ENCODE measurements around the gene SLC22A23.

SLC22A23 gene

GRCh38 chr6:3318226-3318625 is 138.6 kb downstream of the SLC22A23 start:
- no peak overlapping the region for H3K9ac ChIP-seq (ENCODE audit: low read depth, low read length)
- H3K27ac ChIP-seq (ENCODE audit: low read depth, low read length), result no peak overlapping the region
- H3K27me3 ChIP-seq (ENCODE audit: control insufficient read depth, insufficient read depth, low read length), result no peaks in the 10 kb centered on the region
- no peaks in the 10 kb centered on the region for H3K4me1 ChIP-seq (ENCODE audit: control insufficient read depth, insufficient read depth, low read length)
- H3K9me3 ChIP-seq (ENCODE audit: control insufficient read depth, insufficient read depth, low read length), result no peaks in the 10 kb centered on the region
- no peak overlapping the region for H3K4me3 ChIP-seq (ENCODE audit: low read depth, low read length)
- H3K36me3 ChIP-seq (ENCODE audit: control insufficient read depth, insufficient read depth, low read length), result no peaks in the 10 kb centered on the region

DNA sequence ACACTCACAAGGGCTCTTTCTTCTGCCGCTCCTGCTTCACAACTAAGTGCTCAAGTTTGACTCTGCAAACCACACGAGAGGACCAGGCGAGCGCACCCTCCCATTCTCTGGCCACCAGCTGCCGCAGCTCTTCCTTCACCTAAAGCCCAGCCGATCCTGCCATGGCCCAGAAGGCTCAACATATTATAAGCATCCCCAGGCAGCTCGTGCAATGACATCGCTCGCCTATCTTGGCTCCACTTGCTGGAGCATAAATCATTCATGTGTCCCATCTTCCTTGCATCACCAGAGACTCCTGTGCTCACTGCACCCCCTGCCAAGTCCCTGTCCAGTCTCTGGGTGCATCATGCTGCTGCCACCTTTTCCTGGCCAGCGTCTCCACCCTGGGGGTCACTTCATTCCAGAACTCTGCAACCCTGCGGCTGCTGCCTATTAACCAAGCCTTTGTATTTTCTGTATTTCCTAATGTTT is 139.1 kb downstream of the SLC22A23 start:
- H3K4me1 ChIP-seq (ENCODE audit: control insufficient read depth, insufficient read depth, low read length), result no peaks in the 10 kb centered on the region
- H3K36me3 ChIP-seq (ENCODE audit: control insufficient read depth, insufficient read depth, low read length), result no peaks in the 10 kb centered on the region
- no peak overlapping the region for H3K27ac ChIP-seq (ENCODE audit: low read depth, low read length)
- no peaks in the 10 kb centered on the region for H3K9me3 ChIP-seq (ENCODE audit: control insufficient read depth, insufficient read depth, low read length)
- H3K4me3 ChIP-seq (ENCODE audit: low read depth, low read length), result no peak overlapping the region
- H3K9ac ChIP-seq (ENCODE audit: low read depth, low read length), result no peak overlapping the region
- no peaks in the 10 kb centered on the region for H3K27me3 ChIP-seq (ENCODE audit: control insufficient read depth, insufficient read depth, low read length)

DNA sequence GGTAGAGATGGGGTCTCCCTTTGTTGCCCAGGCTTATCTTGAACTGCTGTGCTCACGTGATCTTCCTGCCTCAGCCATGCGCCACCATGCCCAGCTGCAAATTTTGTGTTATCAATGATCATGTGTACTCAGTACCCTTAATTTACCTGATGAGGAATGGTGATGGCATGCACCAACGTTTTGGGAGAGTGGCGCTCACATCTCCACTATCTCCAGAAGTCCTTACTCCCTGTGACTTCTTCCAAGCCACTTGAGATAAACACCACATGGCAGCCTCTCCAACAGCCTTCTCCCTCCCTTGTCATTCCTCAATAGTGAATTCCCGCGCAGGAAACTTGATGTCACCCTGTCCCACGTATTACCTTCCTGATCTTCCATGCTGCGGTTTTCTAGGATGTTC is 140.0 kb downstream of the SLC22A23 start:
- Histone ChIP-seq H3K9me3 (ENCODE audit: control insufficient read depth, insufficient read depth, low read length) (no peaks in the 10 kb centered on the region), H3K27me3 (ENCODE audit: control insufficient read depth, insufficient read depth, low read length) (no peaks in the 10 kb centered on the region), H3K4me1 (ENCODE audit: control insufficient read depth, insufficient read depth, low read length) (no peaks in the 10 kb centered on the region), H3K36me3 (ENCODE audit: control insufficient read depth, insufficient read depth, low read length) (no peaks in the 10 kb centered on the region), H3K9ac (ENCODE audit: low read depth, low read length) (no peak overlapping the region), H3K27ac (ENCODE audit: low read depth, low read length) (no peak overlapping the region), H3K4me3 (ENCODE audit: low read depth, low read length) (no peak overlapping the region)

DNA sequence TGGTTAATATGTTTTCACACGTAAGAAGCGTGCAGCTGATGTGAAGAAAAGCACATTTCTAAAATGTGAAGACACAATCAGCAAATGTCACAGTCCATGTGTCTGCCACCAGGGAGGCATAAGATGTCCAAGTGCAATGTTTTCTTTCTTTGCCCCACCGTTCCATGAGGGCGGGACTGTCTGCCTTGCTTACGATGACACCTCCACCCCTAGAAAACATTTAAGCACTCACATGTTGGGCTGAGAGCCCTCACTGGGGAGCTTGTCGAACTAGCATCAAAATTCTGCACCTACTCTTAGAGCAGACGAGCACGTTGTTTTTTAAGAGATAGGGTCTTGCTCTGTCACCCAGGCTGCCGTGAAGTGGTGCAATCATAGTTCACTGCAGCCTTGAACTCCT is 140.5 kb downstream of the SLC22A23 start:
- H3K9me3 ChIP-seq (ENCODE audit: control insufficient read depth, insufficient read depth, low read length), result no peaks in the 10 kb centered on the region
- no peak overlapping the region for H3K27ac ChIP-seq (ENCODE audit: low read depth, low read length)
- no peaks in the 10 kb centered on the region for H3K27me3 ChIP-seq (ENCODE audit: control insufficient read depth, insufficient read depth, low read length)
- no peaks in the 10 kb centered on the region for H3K4me1 ChIP-seq (ENCODE audit: control insufficient read depth, insufficient read depth, low read length)
- H3K4me3 ChIP-seq (ENCODE audit: low read depth, low read length), result no peak overlapping the region
- no peak overlapping the region for H3K9ac ChIP-seq (ENCODE audit: low read depth, low read length)
- no peaks in the 10 kb centered on the region for H3K36me3 ChIP-seq (ENCODE audit: control insufficient read depth, insufficient read depth, low read length)

GRCh38 chr6:3315841-3316240 is 141.0 kb downstream of the SLC22A23 start:
- H3K4me3 ChIP-seq (ENCODE audit: low read depth, low read length), result no peak overlapping the region
- no peaks in the 10 kb centered on the region for H3K4me1 ChIP-seq (ENCODE audit: control insufficient read depth, insufficient read depth, low read length)
- H3K9ac ChIP-seq (ENCODE audit: low read depth, low read length), result no peak overlapping the region
- no peaks in the 10 kb centered on the region for H3K27me3 ChIP-seq (ENCODE audit: control insufficient read depth, insufficient read depth, low read length)
- H3K9me3 ChIP-seq (ENCODE audit: control insufficient read depth, insufficient read depth, low read length), result no peaks in the 10 kb centered on the region
- no peaks in the 10 kb centered on the region for H3K36me3 ChIP-seq (ENCODE audit: control insufficient read depth, insufficient read depth, low read length)
- no peak overlapping the region for H3K27ac ChIP-seq (ENCODE audit: low read depth, low read length)

DNA sequence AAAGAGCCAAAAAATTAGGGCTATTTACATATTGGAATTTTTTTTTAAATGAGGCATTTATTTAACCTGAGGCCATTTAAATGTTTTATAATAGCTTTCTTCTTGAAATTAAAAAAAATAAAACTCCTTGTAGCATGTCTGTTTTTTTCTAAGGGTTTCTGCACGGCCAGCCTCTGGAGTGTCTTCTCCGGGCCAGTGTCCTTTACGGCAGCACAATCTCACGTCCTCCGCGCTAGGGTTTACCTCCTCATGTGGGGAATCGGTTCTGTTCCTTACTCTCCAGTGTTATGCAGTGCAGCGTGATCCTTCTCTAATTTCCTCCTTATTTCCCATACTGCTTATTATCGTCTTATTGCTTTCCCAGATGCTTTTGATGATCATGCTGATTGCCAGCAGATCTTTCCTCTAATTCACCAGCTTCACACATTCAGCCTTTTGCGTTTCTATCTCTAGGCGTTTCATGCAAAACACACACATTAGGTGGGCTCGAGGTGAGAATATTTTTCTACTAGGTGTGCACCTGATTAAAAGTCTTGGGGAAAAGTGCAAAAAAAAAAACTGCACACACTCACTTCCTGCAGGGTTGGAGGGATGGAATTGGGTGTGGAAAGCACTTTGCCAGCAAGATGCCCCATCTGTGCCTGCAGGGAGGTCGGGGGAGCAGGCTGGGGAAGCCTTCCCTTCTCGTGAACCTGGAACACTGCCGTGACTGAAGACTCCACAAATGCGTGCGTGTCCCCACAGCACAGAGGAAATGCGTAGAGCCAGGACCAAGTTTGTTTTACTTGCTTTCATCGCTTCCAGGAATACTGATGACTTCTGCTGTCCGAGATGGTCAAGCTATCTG is 142.0 kb downstream of the SLC22A23 start:
- Histone ChIP-seq H3K27ac (ENCODE audit: low read depth, low read length) (no peak overlapping the region), H3K9ac (ENCODE audit: low read depth, low read length) (no peak overlapping the region), H3K9me3 (ENCODE audit: control insufficient read depth, insufficient read depth, low read length) (no peaks in the 10 kb centered on the region), H3K4me1 (ENCODE audit: control insufficient read depth, insufficient read depth, low read length) (0 out of 2 replicates have a peak, but pooled peaks cover 1% of the 10 kb centered on the region), H3K36me3 (ENCODE audit: control insufficient read depth, insufficient read depth, low read length) (no peaks in the 10 kb centered on the region), H3K4me3 (ENCODE audit: low read depth, low read length) (no peak overlapping the region), H3K27me3 (ENCODE audit: control insufficient read depth, insufficient read depth, low read length) (no peaks in the 10 kb centered on the region)

DNA sequence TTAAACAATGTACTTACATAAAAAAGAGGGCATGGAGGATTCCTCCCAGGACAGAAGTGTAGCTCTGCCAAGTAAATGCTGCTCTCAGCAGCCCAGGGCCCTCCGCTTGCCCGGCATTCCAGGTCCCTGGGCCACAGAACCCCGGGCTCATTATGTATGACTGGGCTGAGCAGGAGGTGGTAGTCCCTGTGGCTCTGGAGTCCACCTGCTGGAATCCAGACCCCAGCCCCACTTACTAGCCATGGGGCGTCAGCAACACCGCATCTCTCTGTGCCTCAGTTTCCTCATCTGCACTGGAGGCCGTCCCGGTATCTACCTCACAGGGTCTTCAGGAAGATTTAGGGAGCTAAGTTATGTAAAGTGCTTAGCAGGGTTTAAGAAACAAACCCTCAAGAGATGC is 142.7 kb downstream of the SLC22A23 start:
- no peak overlapping the region for H3K9ac ChIP-seq (ENCODE audit: low read depth, low read length)
- H3K27me3 ChIP-seq (ENCODE audit: control insufficient read depth, insufficient read depth, low read length), result no peaks in the 10 kb centered on the region
- H3K9me3 ChIP-seq (ENCODE audit: control insufficient read depth, insufficient read depth, low read length), result no peaks in the 10 kb centered on the region
- H3K36me3 ChIP-seq (ENCODE audit: control insufficient read depth, insufficient read depth, low read length), result no peaks in the 10 kb centered on the region
- 0 out of 2 replicates have a peak, but pooled peaks cover 5% of the 10 kb centered on the region for H3K4me1 ChIP-seq (ENCODE audit: control insufficient read depth, insufficient read depth, low read length)
- no peak overlapping the region for H3K4me3 ChIP-seq (ENCODE audit: low read depth, low read length)
- no peak overlapping the region for H3K27ac ChIP-seq (ENCODE audit: low read depth, low read length)

- Histone ChIP-seq H3K9me3 (ENCODE audit: control insufficient read depth, insufficient read depth, low read length) (no peaks in the 10 kb centered on the region), H3K36me3 (ENCODE audit: control insufficient read depth, insufficient read depth, low read length) (no peaks in the 10 kb centered on the region), H3K4me1 (ENCODE audit: control insufficient read depth, insufficient read depth, low read length) (0 out of 2 replicates have a peak, but pooled peaks cover 5% of the 10 kb centered on the region), H3K27me3 (ENCODE audit: control insufficient read depth, insufficient read depth, low read length) (no peaks in the 10 kb centered on the region), H3K27ac (ENCODE audit: low read depth, low read length) (no peak overlapping the region), H3K4me3 (ENCODE audit: low read depth, low read length) (no peak overlapping the region), H3K9ac (ENCODE audit: low read depth, low read length) (no peak overlapping the region)
Observed at GRCh38 chr6:3312604-3313231, 144.1 kb downstream of the SLC22A23 start.

DNA sequence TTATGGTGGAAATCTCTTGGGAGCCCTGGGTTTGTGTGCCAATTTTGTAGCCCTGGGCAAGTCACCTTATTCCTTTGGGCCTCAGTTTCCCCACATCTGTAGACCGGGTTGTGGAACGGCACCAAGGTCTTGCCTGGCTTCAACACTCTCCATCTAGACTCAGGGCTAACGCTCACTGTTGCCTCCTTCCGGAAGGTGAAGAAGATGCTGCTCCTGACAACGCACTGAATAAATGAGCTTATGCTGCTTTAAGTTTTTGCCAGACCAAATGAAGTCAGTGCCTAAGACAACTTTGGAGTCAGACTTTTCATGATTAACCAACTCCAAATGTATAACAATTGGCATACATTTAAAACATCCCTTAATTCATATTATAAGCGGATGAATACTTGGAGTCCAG is 145.0 kb downstream of the SLC22A23 start:
- H3K9ac ChIP-seq (ENCODE audit: low read depth, low read length), result no peak overlapping the region
- H3K27ac ChIP-seq (ENCODE audit: low read depth, low read length), result no peak overlapping the region
- H3K27me3 ChIP-seq (ENCODE audit: control insufficient read depth, insufficient read depth, low read length), result no peaks in the 10 kb centered on the region
- no peaks in the 10 kb centered on the region for H3K36me3 ChIP-seq (ENCODE audit: control insufficient read depth, insufficient read depth, low read length)
- 0 out of 2 replicates have a peak, but pooled peaks cover 5% of the 10 kb centered on the region for H3K4me1 ChIP-seq (ENCODE audit: control insufficient read depth, insufficient read depth, low read length)
- H3K4me3 ChIP-seq (ENCODE audit: low read depth, low read length), result no peak overlapping the region
- no peaks in the 10 kb centered on the region for H3K9me3 ChIP-seq (ENCODE audit: control insufficient read depth, insufficient read depth, low read length)

- H3K4me3 ChIP-seq (ENCODE audit: low read depth, low read length), result no peak overlapping the region
- H3K9ac ChIP-seq (ENCODE audit: low read depth, low read length), result no peak overlapping the region
- H3K27ac ChIP-seq (ENCODE audit: low read depth, low read length), result no peak overlapping the region
- no peaks in the 10 kb centered on the region for H3K9me3 ChIP-seq (ENCODE audit: control insufficient read depth, insufficient read depth, low read length)
- H3K4me1 ChIP-seq (ENCODE audit: control insufficient read depth, insufficient read depth, low read length), result 0 out of 2 replicates have a peak, but pooled peaks cover 5% of the 10 kb centered on the region
- H3K36me3 ChIP-seq (ENCODE audit: control insufficient read depth, insufficient read depth, low read length), result no peaks in the 10 kb centered on the region
- no peaks in the 10 kb centered on the region for H3K27me3 ChIP-seq (ENCODE audit: control insufficient read depth, insufficient read depth, low read length)
Observed at GRCh38 chr6:3310703-3311102, 146.1 kb downstream of the SLC22A23 start.

GRCh38 chr6:3310051-3310448 is 146.8 kb downstream of the SLC22A23 start:
- no peaks in the 10 kb centered on the region for H3K36me3 ChIP-seq (ENCODE audit: control insufficient read depth, insufficient read depth, low read length)
- no peaks in the 10 kb centered on the region for H3K27me3 ChIP-seq (ENCODE audit: control insufficient read depth, insufficient read depth, low read length)
- no peaks in the 10 kb centered on the region for H3K9me3 ChIP-seq (ENCODE audit: control insufficient read depth, insufficient read depth, low read length)
- no peak overlapping the region for H3K4me3 ChIP-seq (ENCODE audit: low read depth, low read length)
- H3K27ac ChIP-seq (ENCODE audit: low read depth, low read length), result no peak overlapping the region
- no peak overlapping the region for H3K9ac ChIP-seq (ENCODE audit: low read depth, low read length)
- 0 out of 2 replicates have a peak, but pooled peaks cover 5% of the 10 kb centered on the region for H3K4me1 ChIP-seq (ENCODE audit: control insufficient read depth, insufficient read depth, low read length)

Measured in HUES48 (cell line).